Activated T-cell treated with anti-CD3 and anti-CD28 coated beads for 1 hour (primary cell): Measurements from ENCODE around the gene SEC22A.

Experiments
- DNase-seq: peaks from one replicate; pipeline ENCODE4 v3.0.0-alpha.2; 2020; ENCODE audit warnings: low read depth

The SEC22A gene

GRCh38 chr3:123287962-123288302 is 86.2 kb downstream of the SEC22A start:
- no peak for DNase-seq

- no peak for DNase-seq
These were observed 87.8 kb downstream of the SEC22A start for GRCh38 chr3:123289391-123290106.

GRCh38 chr3:123290107-123290930 is 88.6 kb downstream of the SEC22A start:
- no peak for DNase-seq

- DNase-seq: no peak
These were observed 89.2 kb downstream of the SEC22A start for GRCh38 chr3:123290962-123291361.

- no peak for DNase-seq
These were observed 89.7 kb downstream of the SEC22A start for GRCh38 chr3:123291404-123291803.

- no peak for DNase-seq
These were observed 90.9 kb downstream of the SEC22A start for GRCh38 chr3:123292321-123293310.

- DNase-seq: no peak
These were observed 92.7 kb downstream of the SEC22A start for GRCh38 chr3:123294296-123294938.

GRCh38 chr3:123295171-123295900 is 93.6 kb downstream of the SEC22A start:
- DNase-seq: no peak

GRCh38 chr3:123295901-123296250 is 94.1 kb downstream of the SEC22A start:
- DNase-seq: no peak

- no peak for DNase-seq
These were observed 94.5 kb downstream of the SEC22A start for GRCh38 chr3:123296261-123296660.

- no peak for DNase-seq
These were observed 95.3 kb downstream of the SEC22A start for GRCh38 chr3:123296836-123297626.

- DNase-seq: no peak
These were observed 95.8 kb downstream of the SEC22A start for GRCh38 chr3:123297627-123297899.

- DNase-seq: no peak
These were observed 97.2 kb downstream of the SEC22A start for GRCh38 chr3:123298903-123299302.

- no peak for DNase-seq
These were observed 97.8 kb downstream of the SEC22A start for GRCh38 chr3:123299581-123299980.

GRCh38 chr3:123300056-123300455 is 98.3 kb downstream of the SEC22A start:
- no peak for DNase-seq

- no peak for DNase-seq
These were observed 98.8 kb downstream of the SEC22A start for GRCh38 chr3:123300583-123300982.

GRCh38 chr3:123301331-123302184 is 99.8 kb downstream of the SEC22A start:
- DNase-seq: no peak

GRCh38 chr3:123302961-123303360 is 101.2 kb downstream of the SEC22A start:
- no peak for DNase-seq

- DNase-seq: no peak
These were observed 102.3 kb downstream of the SEC22A start for GRCh38 chr3:123303976-123304560.
